ENCODE results near the gene TMEM47.
A peak's percentile ranks its signal among the peaks of the same experiment; 100 is the strongest.

The TMEM47 gene

DNA sequence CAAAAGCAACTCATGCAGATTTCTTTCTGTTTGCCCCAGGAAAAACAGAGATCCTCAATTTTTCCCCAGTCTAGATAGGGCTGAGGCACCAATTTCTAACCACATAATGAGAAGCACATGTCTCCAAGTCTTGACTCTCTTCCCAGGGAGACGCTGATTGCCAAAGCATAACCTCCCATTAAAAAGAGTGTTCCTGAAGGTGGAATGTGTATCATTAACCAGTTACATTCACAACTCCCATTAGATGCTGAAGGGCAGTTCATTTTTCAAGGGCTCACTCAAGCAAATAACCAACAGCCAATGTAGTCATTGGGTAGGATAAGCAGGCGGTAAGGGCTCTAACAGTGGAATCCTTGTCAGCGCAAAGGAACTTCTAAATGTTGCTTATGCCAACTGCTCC, 27.5 kb downstream of the TMEM47 start:
- DNase-seq (ENCODE audit: extremely low read depth, low read depth), result peak; percentile 54
- TF ChIP-seq, protein P1, sequence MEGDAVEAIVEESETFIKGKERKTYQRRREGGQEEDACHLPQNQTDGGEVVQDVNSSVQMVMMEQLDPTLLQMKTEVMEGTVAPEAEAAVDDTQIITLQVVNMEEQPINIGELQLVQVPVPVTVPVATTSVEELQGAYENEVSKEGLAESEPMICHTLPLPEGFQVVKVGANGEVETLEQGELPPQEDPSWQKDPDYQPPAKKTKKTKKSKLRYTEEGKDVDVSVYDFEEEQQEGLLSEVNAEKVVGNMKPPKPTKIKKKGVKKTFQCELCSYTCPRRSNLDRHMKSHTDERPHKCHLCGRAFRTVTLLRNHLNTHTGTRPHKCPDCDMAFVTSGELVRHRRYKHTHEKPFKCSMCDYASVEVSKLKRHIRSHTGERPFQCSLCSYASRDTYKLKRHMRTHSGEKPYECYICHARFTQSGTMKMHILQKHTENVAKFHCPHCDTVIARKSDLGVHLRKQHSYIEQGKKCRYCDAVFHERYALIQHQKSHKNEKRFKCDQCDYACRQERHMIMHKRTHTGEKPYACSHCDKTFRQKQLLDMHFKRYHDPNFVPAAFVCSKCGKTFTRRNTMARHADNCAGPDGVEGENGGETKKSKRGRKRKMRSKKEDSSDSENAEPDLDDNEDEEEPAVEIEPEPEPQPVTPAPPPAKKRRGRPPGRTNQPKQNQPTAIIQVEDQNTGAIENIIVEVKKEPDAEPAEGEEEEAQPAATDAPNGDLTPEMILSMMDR (IDR thresholded peaks at IDR 0.05; ENCODE audit: low read depth, low read length), result no peak

DNA sequence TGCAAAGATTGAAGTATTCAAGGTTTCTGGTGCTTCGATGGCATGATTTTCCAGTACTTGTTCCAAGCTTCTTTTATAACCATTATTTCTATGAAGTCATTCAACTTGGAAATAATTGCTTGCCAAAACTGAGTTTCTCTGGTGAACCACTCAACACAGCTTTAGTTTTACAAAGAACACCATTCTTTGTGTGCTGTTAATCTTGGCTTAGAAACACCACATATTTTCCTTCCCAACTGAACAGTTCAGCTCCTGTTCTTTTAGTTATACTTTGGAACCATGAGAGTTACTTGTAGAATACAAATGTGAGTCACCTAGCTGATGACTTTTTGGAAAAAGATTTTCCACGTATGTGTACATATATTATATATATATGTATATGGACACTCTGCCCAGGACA, 32.7 kb downstream of the TMEM47 start:
- TF ChIP-seq, protein P1 (IDR thresholded peaks at IDR 0.05; ENCODE audit: low read depth, low read length), result no peak
- no peak for DNase-seq (ENCODE audit: extremely low read depth, low read depth)

DNA sequence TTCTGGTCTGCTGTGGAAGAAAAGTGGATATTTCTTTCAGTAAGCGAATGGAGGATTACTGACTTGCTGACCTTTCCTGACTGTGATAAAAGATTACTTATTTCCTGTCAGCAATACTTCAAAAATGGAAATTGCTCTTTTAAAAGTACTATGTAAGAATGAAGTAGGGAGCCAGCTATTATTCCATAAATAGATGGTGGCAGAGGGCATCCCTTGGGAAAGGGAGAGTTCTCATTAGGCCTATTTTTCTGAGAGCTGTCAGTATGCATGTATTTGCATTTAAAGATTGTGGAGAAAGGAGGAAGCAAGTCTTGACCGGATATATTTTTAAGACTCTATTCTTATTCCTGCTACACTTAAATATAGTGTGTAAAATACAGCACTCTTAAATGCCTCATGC, 37.2 kb downstream of the TMEM47 start:
- TF ChIP-seq, protein P1 (IDR thresholded peaks at IDR 0.05; ENCODE audit: low read depth, low read length), result no peak
- no peak for DNase-seq (ENCODE audit: extremely low read depth, low read depth)

DNA sequence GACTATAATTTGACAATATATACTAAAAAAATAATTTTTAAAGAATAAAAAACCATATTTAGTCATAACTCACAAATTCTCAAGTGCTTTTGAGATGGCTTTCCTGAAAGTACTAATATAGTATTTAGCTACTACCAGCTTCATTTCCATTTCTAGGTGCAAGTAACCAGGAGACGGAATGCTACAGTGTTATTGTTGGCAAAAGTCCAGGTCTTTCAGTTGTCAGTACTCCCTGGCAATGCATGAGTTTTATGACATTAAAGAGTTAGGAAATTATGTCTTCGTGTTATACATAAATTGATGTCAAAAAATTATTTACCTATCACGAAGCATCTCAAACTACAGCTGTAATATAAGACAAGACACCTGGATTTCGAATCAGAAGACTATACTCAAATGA, 45.0 kb downstream of the TMEM47 start:
- no peak for DNase-seq (ENCODE audit: extremely low read depth, low read depth)
- TF ChIP-seq, protein P1 (IDR thresholded peaks at IDR 0.05; ENCODE audit: low read depth, low read length), result no peak

DNA sequence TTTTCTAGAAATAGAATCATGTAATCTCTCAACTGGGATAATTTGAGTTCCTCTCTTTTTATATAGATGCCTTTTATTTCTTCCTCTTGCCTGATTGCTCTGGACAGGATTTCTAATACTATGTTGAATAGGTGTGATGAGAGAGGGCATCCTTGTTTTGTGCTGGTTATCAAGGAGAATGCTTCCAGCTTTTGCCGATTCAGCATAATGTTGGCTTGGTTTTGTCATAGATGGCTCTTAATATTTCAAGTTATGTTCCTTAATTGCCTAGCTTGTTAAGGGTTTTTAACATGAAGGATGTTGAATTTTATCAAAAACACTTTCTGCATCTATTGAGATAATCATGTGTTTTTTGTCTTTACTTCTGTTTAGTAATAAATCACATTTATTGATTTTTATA, 58.7 kb downstream of the TMEM47 start:
- no peak for DNase-seq (ENCODE audit: extremely low read depth, low read depth)
- TF ChIP-seq, protein P1 (IDR thresholded peaks at IDR 0.05; ENCODE audit: low read depth, low read length), result no peak

DNA sequence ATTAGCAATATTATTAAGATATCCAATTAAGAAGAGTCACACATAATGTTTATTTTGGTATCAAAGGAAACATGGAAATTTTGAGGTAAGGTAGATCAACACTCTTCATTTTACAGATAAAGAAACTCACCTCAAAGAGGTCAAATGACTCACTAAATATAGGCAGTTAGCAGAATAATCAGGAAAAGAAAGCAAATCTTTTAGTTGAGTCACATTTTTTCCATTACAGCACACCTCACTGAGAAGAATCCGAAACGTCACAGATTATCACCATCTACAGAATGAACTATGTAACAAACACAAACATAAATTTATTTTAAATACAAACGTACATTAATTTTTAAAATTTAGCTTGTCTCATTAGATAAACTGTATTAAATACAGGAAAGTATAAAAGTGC, 70.1 kb downstream of the TMEM47 start:
- TF ChIP-seq, protein P1 (IDR thresholded peaks at IDR 0.05; ENCODE audit: low read depth, low read length), result no peak
- DNase-seq (ENCODE audit: extremely low read depth, low read depth), result no peak

DNA sequence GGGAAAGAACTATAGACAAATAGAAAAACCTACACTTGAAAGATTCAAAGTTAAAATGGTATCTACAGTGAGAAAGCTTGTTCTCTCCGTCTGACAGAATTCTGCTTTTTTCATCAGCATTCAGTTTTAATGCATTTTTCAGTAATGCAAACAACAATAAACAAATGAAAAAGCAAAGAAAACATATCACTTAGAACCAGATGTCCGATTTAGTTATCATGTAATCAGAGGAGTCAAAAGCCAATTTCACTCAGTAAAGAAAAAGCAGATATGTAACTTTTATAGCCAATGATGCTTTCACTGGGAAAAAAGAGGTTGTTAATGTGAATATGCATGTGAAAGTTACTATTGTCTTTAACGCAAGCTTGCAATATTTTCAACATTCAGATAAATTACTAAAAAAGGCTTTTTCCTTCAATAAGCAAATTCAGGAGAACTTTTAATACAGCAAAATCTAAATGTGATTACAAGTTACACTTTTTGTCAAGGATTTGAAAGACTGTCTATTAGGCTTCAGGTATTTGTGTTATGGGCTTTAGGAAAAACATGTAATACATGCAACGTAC, 70.7 kb downstream of the TMEM47 start:
- DNase-seq (ENCODE audit: extremely low read depth, low read depth), result no peak

More for the DNA sequence above, 70.7 kb downstream of the TMEM47 start:
- TF ChIP-seq, protein P1 (IDR thresholded peaks at IDR 0.05; ENCODE audit: low read depth, low read length), result no peak

Measured in AG09319 (cell line).